ENCODE measurements around the gene ALAS1.

DNA sequence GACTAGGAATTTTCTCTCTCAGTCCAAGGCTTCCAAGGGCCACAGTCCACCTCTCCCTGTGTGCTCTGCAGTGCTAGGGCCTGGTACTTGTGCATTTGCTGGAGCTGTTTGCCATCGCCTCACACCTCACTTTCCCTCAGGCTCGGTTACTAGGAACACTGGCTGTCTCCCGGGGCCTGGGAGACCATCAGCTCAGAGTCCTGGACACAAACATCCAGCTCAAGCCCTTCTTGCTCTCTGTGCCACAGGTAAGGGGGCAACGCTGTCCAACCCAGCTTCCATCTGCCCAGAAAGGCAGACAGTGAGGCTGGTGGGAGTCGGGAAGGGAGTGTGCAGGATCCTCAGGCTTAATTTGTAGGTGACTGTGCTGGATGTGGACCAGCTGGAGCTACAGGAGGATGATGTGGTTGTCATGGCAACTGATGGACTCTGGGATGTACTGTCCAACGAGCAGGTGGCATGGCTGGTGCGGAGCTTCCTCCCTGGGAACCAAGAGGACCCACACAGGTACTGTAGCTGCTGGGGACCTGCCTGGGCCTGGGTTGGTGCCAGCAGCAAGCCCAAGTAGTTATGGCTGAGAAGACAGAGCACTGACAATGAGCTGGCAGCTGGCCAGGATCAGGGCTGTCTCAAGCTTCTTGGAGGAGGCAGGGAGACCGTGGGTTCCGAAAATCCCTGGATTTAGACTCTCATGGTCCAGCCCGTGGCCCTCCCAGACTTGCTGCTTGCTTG is 51.0 kb downstream of the ALAS1 start:
- TF ChIP-seq, protein P1, sequence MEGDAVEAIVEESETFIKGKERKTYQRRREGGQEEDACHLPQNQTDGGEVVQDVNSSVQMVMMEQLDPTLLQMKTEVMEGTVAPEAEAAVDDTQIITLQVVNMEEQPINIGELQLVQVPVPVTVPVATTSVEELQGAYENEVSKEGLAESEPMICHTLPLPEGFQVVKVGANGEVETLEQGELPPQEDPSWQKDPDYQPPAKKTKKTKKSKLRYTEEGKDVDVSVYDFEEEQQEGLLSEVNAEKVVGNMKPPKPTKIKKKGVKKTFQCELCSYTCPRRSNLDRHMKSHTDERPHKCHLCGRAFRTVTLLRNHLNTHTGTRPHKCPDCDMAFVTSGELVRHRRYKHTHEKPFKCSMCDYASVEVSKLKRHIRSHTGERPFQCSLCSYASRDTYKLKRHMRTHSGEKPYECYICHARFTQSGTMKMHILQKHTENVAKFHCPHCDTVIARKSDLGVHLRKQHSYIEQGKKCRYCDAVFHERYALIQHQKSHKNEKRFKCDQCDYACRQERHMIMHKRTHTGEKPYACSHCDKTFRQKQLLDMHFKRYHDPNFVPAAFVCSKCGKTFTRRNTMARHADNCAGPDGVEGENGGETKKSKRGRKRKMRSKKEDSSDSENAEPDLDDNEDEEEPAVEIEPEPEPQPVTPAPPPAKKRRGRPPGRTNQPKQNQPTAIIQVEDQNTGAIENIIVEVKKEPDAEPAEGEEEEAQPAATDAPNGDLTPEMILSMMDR (IDR thresholded peaks at IDR 0.05; ENCODE audit: low read depth, low read length) = no peak
- TF ChIP-seq EZH2phosphoT487 (IDR thresholded peaks at IDR 0.05; ENCODE audit: low read depth) = no peak
